ENCODE measurements around the gene TSPAN5.

The TSPAN5 gene

DNA sequence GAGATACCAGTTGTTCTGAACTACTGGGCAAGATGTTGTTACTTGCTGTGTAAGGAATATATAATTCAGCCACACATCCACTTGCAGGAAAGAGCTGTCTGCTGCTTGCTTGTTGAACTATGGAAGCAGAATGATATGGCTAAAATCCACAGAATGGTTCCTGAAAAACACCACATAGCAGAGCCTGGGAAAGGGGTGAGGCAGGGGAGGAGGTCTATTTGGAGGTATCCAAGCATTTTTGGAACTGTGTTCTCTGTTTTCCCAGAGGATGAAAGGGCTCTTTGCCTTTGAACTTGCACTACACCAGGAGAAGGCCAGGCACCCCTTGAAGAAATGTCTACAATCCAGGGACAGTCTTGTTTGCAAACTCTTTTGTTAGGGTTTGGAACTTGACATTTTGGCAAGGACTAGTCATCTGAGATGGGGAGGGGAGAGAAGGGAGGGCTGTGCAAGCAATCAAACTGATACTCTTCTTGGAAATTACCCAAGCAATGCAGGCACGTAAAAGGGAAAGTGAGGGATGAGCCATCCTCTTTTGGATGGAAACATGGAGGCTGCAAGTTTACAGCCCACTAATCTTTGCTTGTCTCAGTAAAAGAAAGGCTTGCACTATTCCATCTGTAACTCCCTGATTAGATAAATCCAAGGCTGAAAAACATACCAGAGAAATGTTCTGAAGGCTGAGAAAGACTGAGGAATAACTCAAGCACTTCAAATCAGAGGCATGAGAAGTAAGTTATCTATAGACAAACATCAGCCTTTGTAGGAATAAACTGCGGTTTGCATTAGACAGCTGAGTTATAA lies 141.0 kb downstream of the TSPAN5 start:
- no peaks in the 10 kb centered on the region for H3K27me3 ChIP-seq (ENCODE audit: insufficient read depth, poor library complexity, severe bottlenecking)
- no peak overlapping the region for H3K27ac ChIP-seq (replicated peaks)
- H3K4me3 ChIP-seq (replicated peaks; ENCODE audit: insufficient read depth, low read length) = no peak overlapping the region
- TF ChIP-seq POLR2AphosphoS5 (IDR thresholded peaks at IDR 0.05; ENCODE audit: low read depth) = no peak
- no peak for DNase-seq (ENCODE audit: low read depth in 1 of 2, low spot score in 1 of 2)

DNA sequence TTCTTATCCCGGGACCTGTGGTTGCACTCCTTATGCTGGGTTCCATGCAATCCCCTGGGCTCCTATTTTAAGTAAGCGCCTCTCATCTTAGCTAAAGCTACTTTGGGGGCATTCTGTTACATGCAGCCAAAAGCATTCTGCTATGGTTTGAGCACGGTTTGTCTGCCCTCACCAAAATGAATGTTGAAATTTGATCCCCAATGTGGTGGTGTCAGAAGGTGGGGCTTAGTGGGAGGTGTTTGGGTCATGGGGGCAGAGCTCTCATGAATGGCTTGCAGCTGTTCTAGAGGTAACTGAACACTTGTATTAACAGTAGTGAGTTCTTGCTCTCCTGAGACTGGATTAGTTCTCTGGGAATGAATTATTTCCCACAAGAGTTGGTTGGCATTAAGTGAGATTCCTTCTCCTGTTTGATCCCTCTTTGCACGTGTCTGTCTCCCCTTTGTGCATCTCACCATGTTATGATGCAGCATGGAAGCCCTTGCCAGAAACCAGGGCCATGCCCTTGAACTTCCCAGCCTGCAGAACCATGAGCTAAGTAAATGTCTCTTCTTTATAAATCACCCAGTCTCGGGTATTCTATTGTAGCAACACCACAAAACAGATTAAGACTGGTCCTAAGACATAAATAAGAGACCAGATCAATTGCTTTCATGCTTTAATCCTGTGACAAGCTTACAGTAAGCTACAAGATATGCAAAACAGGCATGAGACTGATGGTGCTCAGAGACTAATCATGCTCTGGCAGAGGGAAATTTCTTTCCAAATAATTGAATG lies 141.8 kb downstream of the TSPAN5 start:
- Histone ChIP-seq H3K27me3 (ENCODE audit: insufficient read depth, poor library complexity, severe bottlenecking) (no peaks in the 10 kb centered on the region), H3K4me3 (replicated peaks; ENCODE audit: insufficient read depth, low read length) (no peak overlapping the region), H3K27ac (replicated peaks) (no peak overlapping the region)
- no peak for DNase-seq (ENCODE audit: low read depth in 1 of 2, low spot score in 1 of 2)
- TF ChIP-seq GABPA (IDR thresholded peaks at IDR 0.05; ENCODE audit: low read depth) (no peak), POLR2AphosphoS5 (IDR thresholded peaks at IDR 0.05; ENCODE audit: low read depth) (no peak), SPI1 (IDR thresholded peaks at IDR 0.05; ENCODE audit: borderline replicate concordance, low read depth) (no peak)
- TF ChIP-seq, protein P1, sequence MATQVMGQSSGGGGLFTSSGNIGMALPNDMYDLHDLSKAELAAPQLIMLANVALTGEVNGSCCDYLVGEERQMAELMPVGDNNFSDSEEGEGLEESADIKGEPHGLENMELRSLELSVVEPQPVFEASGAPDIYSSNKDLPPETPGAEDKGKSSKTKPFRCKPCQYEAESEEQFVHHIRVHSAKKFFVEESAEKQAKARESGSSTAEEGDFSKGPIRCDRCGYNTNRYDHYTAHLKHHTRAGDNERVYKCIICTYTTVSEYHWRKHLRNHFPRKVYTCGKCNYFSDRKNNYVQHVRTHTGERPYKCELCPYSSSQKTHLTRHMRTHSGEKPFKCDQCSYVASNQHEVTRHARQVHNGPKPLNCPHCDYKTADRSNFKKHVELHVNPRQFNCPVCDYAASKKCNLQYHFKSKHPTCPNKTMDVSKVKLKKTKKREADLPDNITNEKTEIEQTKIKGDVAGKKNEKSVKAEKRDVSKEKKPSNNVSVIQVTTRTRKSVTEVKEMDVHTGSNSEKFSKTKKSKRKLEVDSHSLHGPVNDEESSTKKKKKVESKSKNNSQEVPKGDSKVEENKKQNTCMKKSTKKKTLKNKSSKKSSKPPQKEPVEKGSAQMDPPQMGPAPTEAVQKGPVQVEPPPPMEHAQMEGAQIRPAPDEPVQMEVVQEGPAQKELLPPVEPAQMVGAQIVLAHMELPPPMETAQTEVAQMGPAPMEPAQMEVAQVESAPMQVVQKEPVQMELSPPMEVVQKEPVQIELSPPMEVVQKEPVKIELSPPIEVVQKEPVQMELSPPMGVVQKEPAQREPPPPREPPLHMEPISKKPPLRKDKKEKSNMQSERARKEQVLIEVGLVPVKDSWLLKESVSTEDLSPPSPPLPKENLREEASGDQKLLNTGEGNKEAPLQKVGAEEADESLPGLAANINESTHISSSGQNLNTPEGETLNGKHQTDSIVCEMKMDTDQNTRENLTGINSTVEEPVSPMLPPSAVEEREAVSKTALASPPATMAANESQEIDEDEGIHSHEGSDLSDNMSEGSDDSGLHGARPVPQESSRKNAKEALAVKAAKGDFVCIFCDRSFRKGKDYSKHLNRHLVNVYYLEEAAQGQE (IDR thresholded peaks at IDR 0.05; ENCODE audit: insufficient replicate concordance, low read depth) = no peak
- TF ChIP-seq, protein P2, sequence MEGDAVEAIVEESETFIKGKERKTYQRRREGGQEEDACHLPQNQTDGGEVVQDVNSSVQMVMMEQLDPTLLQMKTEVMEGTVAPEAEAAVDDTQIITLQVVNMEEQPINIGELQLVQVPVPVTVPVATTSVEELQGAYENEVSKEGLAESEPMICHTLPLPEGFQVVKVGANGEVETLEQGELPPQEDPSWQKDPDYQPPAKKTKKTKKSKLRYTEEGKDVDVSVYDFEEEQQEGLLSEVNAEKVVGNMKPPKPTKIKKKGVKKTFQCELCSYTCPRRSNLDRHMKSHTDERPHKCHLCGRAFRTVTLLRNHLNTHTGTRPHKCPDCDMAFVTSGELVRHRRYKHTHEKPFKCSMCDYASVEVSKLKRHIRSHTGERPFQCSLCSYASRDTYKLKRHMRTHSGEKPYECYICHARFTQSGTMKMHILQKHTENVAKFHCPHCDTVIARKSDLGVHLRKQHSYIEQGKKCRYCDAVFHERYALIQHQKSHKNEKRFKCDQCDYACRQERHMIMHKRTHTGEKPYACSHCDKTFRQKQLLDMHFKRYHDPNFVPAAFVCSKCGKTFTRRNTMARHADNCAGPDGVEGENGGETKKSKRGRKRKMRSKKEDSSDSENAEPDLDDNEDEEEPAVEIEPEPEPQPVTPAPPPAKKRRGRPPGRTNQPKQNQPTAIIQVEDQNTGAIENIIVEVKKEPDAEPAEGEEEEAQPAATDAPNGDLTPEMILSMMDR (IDR thresholded peaks at IDR 0.05; ENCODE audit: insufficient read depth, low read length) = no peak

DNA sequence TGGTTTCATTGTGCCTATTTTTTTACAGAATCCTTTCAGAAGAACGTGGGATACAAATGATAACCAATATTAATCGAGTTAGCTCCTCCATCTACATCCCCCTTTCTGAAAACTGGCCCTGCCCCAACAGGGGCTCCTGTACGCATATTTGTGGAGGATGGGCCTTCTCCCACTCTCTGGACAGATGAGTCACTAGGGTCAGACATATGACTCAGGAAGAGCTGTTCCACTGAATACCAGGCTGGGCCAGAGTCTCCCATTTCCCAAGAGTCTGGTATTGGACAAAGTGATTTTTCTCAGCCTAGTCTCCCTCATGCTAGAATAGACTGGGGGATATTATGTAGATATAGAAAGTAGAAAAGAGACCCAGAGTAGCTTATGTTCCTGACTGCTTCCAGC lies 142.4 kb downstream of the TSPAN5 start:
- Histone ChIP-seq H3K27ac (replicated peaks) (no peak overlapping the region), H3K4me3 (replicated peaks; ENCODE audit: insufficient read depth, low read length) (no peak overlapping the region), H3K27me3 (ENCODE audit: insufficient read depth, poor library complexity, severe bottlenecking) (no peaks in the 10 kb centered on the region)
- no peak for DNase-seq (ENCODE audit: low read depth in 1 of 2, low spot score in 1 of 2)
- no peak for TF ChIP-seq GABPA (IDR thresholded peaks at IDR 0.05; ENCODE audit: low read depth)
- no peak for TF ChIP-seq SPI1 (IDR thresholded peaks at IDR 0.05; ENCODE audit: borderline replicate concordance, low read depth)
- no peak for TF ChIP-seq POLR2AphosphoS5 (IDR thresholded peaks at IDR 0.05; ENCODE audit: low read depth)
- TF ChIP-seq, protein P2 (IDR thresholded peaks at IDR 0.05; ENCODE audit: insufficient read depth, low read length) = no peak
- TF ChIP-seq, protein P1 (IDR thresholded peaks at IDR 0.05; ENCODE audit: insufficient replicate concordance, low read depth) = no peak

DNA sequence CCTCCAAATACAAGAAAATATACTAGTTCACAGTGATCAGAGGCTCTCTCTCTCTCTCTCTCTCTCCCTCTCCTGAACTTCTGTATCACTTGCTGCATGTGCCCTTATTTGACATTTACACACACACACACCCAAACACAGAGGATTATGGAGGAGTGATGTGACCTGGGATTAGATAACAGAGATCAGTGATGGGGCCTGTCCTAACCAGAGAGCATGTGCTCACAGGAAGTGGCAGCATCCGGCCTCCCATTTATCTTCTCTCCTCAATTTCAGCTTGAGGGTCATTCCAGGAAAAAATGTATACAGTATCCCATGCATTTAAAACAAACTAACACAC lies 143.0 kb downstream of the TSPAN5 start:
- TF ChIP-seq SPI1 (IDR thresholded peaks at IDR 0.05; ENCODE audit: borderline replicate concordance, low read depth) (no peak), GABPA (IDR thresholded peaks at IDR 0.05; ENCODE audit: low read depth) (no peak), POLR2AphosphoS5 (IDR thresholded peaks at IDR 0.05; ENCODE audit: low read depth) (no peak)
- TF ChIP-seq, protein P2 (IDR thresholded peaks at IDR 0.05; ENCODE audit: insufficient read depth, low read length) = no peak
- TF ChIP-seq, protein P1 (IDR thresholded peaks at IDR 0.05; ENCODE audit: insufficient replicate concordance, low read depth) = no peak
- no peak for DNase-seq (ENCODE audit: low read depth in 1 of 2, low spot score in 1 of 2)
- Histone ChIP-seq H3K27me3 (ENCODE audit: insufficient read depth, poor library complexity, severe bottlenecking) (no peaks in the 10 kb centered on the region), H3K4me3 (replicated peaks; ENCODE audit: insufficient read depth, low read length) (no peak overlapping the region), H3K27ac (replicated peaks) (no peak overlapping the region)

All from HL-60 (cell line).